ENCODE results near the gene TAF6L.

DNA sequence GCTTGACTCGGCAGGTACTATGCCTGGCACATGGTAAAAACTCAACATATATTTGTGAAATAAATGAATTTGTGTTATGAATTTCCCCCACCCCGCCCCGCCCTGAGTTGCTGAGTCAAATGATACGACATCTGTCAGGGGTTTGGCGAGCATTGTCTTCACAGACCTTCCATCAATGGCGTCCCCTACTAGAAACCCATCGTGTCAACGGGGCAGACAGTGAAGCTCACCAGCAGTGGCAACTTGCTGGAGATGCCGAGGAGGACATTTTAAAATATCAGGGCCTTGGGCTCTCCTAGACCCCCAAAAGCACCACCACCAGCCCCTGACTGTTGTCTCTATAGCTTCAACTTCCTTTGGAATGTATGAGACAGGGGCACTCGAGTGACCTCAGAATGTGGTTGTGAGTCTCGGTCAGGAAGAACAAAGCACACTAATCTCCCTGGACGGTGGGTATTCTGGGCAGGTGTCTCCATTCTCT lies 34.8 kb downstream of the TAF6L start:
- TF ChIP-seq EZH2phosphoT487 (IDR thresholded peaks at IDR 0.05; ENCODE audit: low read depth) = no peak
- TF ChIP-seq, protein P1, sequence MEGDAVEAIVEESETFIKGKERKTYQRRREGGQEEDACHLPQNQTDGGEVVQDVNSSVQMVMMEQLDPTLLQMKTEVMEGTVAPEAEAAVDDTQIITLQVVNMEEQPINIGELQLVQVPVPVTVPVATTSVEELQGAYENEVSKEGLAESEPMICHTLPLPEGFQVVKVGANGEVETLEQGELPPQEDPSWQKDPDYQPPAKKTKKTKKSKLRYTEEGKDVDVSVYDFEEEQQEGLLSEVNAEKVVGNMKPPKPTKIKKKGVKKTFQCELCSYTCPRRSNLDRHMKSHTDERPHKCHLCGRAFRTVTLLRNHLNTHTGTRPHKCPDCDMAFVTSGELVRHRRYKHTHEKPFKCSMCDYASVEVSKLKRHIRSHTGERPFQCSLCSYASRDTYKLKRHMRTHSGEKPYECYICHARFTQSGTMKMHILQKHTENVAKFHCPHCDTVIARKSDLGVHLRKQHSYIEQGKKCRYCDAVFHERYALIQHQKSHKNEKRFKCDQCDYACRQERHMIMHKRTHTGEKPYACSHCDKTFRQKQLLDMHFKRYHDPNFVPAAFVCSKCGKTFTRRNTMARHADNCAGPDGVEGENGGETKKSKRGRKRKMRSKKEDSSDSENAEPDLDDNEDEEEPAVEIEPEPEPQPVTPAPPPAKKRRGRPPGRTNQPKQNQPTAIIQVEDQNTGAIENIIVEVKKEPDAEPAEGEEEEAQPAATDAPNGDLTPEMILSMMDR (IDR thresholded peaks at IDR 0.05; ENCODE audit: low read depth, low read length) = no peak
